ENCODE data around the gene APP. TPM values are rescaled to one million over a fixed set of nuclear protein-coding genes. Genes with fewer than 3 reads are reported as not detected.
A peak's percentile ranks its signal among the peaks of the same experiment; 100 is the strongest.

Gene APP
- total RNA-seq, 1 experiment from 2014 or later, result 472 TPM

- DNase-seq (ENCODE audit: unreplicated experiment), result no peak
- H3K4me3 Mint-ChIP-seq (ENCODE audit: unreplicated experiment), result no peak overlapping the region
- intact Hi-C loops (cut with micrococcal nuclease), result no loop called here
- CTCF ChIA-PET, result interaction anchor here (0.6 to 0.7 kb wide), 2 partner anchors 108 to 728 kb away, joined by 3 to 4 read pairs; no protein-coding TSS in a partner anchor
- no peak for TF ChIP-seq CTCF (IDR thresholded peaks at IDR 0.05; ENCODE audit: unreplicated experiment)
- peaks cover 6% of the 10 kb centered on the region for H3K36me3 Mint-ChIP-seq (ENCODE audit: insufficient read depth, unreplicated experiment)
- H3K27me3 Mint-ChIP-seq (ENCODE audit: insufficient read depth, unreplicated experiment), result no peaks in the 10 kb centered on the region
- H3K27ac Mint-ChIP-seq (ENCODE audit: low read depth, unreplicated experiment), result no peak overlapping the region
- H3K4me1 Mint-ChIP-seq (ENCODE audit: insufficient read depth, unreplicated experiment), result peaks cover 13% of the 10 kb centered on the region
- BruUV-seq (replicated peaks), result no TSS peak
- H3K9me3 Mint-ChIP-seq (ENCODE audit: unreplicated experiment), result no peaks in the 10 kb centered on the region
- POLR2A ChIA-PET, result interaction anchor here (0.6 to 1.3 kb wide), 5 partner anchors 11 to 53 kb away, joined by 3 to 4 read pairs (median 3); no protein-coding TSS in a partner anchor
Observed at GRCh38 chr21:26116456-26117011, 54.0 kb downstream of the APP start.

GRCh38 chr21:26115899-26116298 is 54.7 kb downstream of the APP start:
- no TSS peak for BruUV-seq (replicated peaks)
- intact Hi-C loops (cut with micrococcal nuclease), result no loop called here
- Mint-ChIP-seq H3K36me3 (ENCODE audit: insufficient read depth, unreplicated experiment) (peaks cover 10% of the 10 kb centered on the region), H3K4me1 (ENCODE audit: insufficient read depth, unreplicated experiment) (peaks cover 9% of the 10 kb centered on the region), H3K9me3 (ENCODE audit: unreplicated experiment) (no peaks in the 10 kb centered on the region), H3K4me3 (ENCODE audit: unreplicated experiment) (no peak overlapping the region), H3K27me3 (ENCODE audit: insufficient read depth, unreplicated experiment) (no peaks in the 10 kb centered on the region), H3K27ac (ENCODE audit: low read depth, unreplicated experiment) (no peak overlapping the region)
- no peak for DNase-seq (ENCODE audit: unreplicated experiment)
- no peak for TF ChIP-seq CTCF (IDR thresholded peaks at IDR 0.05; ENCODE audit: unreplicated experiment)
- POLR2A ChIA-PET, result interaction anchor here (0.9 to 1.3 kb wide), 4 partner anchors 12 to 54 kb away, joined by 3 to 4 read pairs (median 3); no protein-coding TSS in a partner anchor
- CTCF ChIA-PET, result no interaction called here

- intact Hi-C loops (cut with micrococcal nuclease), result no loop called here
- Mint-ChIP-seq H3K27me3 (ENCODE audit: insufficient read depth, unreplicated experiment) (no peaks in the 10 kb centered on the region), H3K27ac (ENCODE audit: low read depth, unreplicated experiment) (peak overlapping the region; percentile 73), H3K9me3 (ENCODE audit: unreplicated experiment) (no peaks in the 10 kb centered on the region), H3K4me1 (ENCODE audit: insufficient read depth, unreplicated experiment) (peaks cover 4% of the 10 kb centered on the region), H3K36me3 (ENCODE audit: insufficient read depth, unreplicated experiment) (peaks cover 10% of the 10 kb centered on the region), H3K4me3 (ENCODE audit: unreplicated experiment) (no peak overlapping the region)
- peak; percentile 39 for DNase-seq (ENCODE audit: unreplicated experiment)
- ChIA-PET CTCF (no interaction called here), POLR2A (interaction anchor here (1.3 kb wide), 1 partner anchor 53 kb away, joined by 3 read pairs; no protein-coding TSS in a partner anchor)
- BruUV-seq (replicated peaks), result no TSS peak
- TF ChIP-seq CTCF (IDR thresholded peaks at IDR 0.05; ENCODE audit: unreplicated experiment), result no peak
Observed at GRCh38 chr21:26115305-26115704, 55.3 kb downstream of the APP start.

GRCh38 chr21:26112975-26113374 is 57.6 kb downstream of the APP start:
- no peak for TF ChIP-seq CTCF (IDR thresholded peaks at IDR 0.05; ENCODE audit: unreplicated experiment)
- ChIA-PET POLR2A (no interaction called here), CTCF (interaction anchor here (1.2 to 1.3 kb wide), 2 partner anchors 15 to 55 kb away, joined by 3 read pairs; no protein-coding TSS in a partner anchor)
- H3K27me3 Mint-ChIP-seq (ENCODE audit: insufficient read depth, unreplicated experiment), result no peaks in the 10 kb centered on the region
- BruUV-seq (replicated peaks), result no TSS peak
- H3K4me1 Mint-ChIP-seq (ENCODE audit: insufficient read depth, unreplicated experiment), result peaks cover 4% of the 10 kb centered on the region
- no peaks in the 10 kb centered on the region for H3K9me3 Mint-ChIP-seq (ENCODE audit: unreplicated experiment)
- DNase-seq (ENCODE audit: unreplicated experiment), result no peak
- peak overlapping the region; percentile 59 for H3K27ac Mint-ChIP-seq (ENCODE audit: low read depth, unreplicated experiment)
- H3K4me3 Mint-ChIP-seq (ENCODE audit: unreplicated experiment), result no peak overlapping the region
- intact Hi-C loops (cut with micrococcal nuclease), result no loop called here
- peaks cover 17% of the 10 kb centered on the region for H3K36me3 Mint-ChIP-seq (ENCODE audit: insufficient read depth, unreplicated experiment)
